Colonic mucosa (tissue), 4 donors: ENCODE measurements around the gene RAMACL. TPM values are rescaled to one million over a fixed set of nuclear protein-coding genes. Genes with fewer than 3 reads are reported as not detected.
A peak's percentile ranks its signal among the peaks of the same experiment; 100 is the strongest.

Experiments
- DNase-seq: peaks from one replicate; pipeline ENCODE4 v3.0.0-alpha.2; 2020
- H3K27ac ChIP-seq: fragments of 200-600 bp; one replicate; pipeline ENCODE4 v1.8.0; 2021
- H3K27me3 ChIP-seq: fragments of 200-600 bp; one replicate; pipeline ENCODE4 v1.8.0; 2021
- H3K36me3 ChIP-seq: fragments of 200-600 bp; one replicate; pipeline ENCODE4 v1.8.0; 2021
- H3K4me1 ChIP-seq: fragments of 200-600 bp; one replicate; pipeline ENCODE4 v1.8.0; 2021; ENCODE audit warnings: mild to moderate bottlenecking
- H3K4me3 ChIP-seq: fragments of 200-600 bp; one replicate; pipeline ENCODE4 v1.8.0; 2021
- H3K9ac ChIP-seq, 2 donors: one replicate each; pipeline ENCODE4 v1.7.0; 2013; ENCODE audit warnings: control low read depth in 2 of 2, low read depth in 2 of 2, low read length in 2 of 2
- H3K9me3 ChIP-seq: fragments of 200-600 bp; one replicate; pipeline ENCODE4 v1.8.0; 2021
- CTCF ChIP-seq: fragments of 200-600 bp; IDR thresholded peaks from one replicate; pipeline ENCODE4 v1.8.0; 2022; ENCODE audit warnings: antibody characterized with exemption, mild to moderate bottlenecking
- intact Hi-C: fragments of 100-400 bp; cut with DNase I; formaldehyde crosslinking; loops from one replicate; pipeline ENCODE4 v1.14.1; 2022
- total RNA-seq, 2 donors: library from RNA; stranded (reverse); fragmentation: NEBNext Ultra II Directional in 1 of 2; extraction: Animal tissue kit (Norgen Biotek cat#: 25700) in 1 of 2; gene quantifications; one replicate each; pipeline ENCODE4 v1.2.1, GENCODE V29; 2021
- donor health status: healthy.
- donor health status: DM: no; HTN: no; CAD: no.
- donor health status: DM: no; HTN: no; CAD: no.

RAMACL gene
- total RNA-seq, 2 donors from 2014 or later: 0.48 to 0.54 TPM

GRCh38 chr6:166604328-166604727, 17.9 kb upstream of the RAMACL start:
- no peaks in the 10 kb centered on the region for H3K27me3 ChIP-seq

DNA sequence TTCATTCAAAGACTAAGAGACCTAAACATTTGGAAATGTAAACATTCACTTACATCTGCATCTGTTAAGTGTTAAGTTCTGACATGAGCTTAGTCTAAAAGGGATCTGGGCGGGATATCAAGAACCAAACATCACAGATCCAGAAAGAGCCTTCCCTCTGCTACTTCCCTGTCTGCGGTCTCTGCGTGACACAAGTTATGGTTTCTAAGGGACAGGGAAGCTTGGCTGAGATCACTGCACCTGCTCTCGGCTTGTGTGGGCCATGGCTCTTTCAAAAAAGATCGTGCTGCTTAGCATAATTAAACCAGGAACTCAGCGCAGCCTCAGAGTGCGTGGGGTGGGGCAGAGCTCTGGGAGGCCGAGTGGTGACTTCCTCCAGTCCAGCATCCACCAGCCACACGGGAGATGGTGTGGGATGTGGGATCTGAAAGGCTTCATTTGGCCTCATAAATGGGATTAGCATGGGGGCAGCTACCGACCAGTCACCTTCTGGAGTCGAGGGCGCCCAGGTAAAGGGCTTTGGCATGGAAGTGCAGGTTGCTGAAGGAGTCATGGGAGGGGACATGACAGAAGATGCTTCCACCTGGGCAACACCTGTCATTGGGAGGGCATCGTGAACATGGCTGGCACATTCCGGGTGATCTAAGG, 16.7 kb upstream of the RAMACL start:
- intact Hi-C loops: no loop called here
- TF ChIP-seq CTCF: no peak
- no peaks in the 10 kb centered on the region for H3K4me1 ChIP-seq
- H3K36me3 ChIP-seq: no peaks in the 10 kb centered on the region
- peak; percentile 12 for DNase-seq
- H3K27me3 ChIP-seq: no peaks in the 10 kb centered on the region
- H3K4me3 ChIP-seq: no peak overlapping the region
- H3K9ac ChIP-seq: no peak overlapping the region
- H3K27ac ChIP-seq: no peak overlapping the region
- no peaks in the 10 kb centered on the region for H3K9me3 ChIP-seq

More at GRCh38 chr6:166604328-166604727, 17.9 kb upstream of the RAMACL start:
- Histone ChIP-seq H3K9ac (no peak overlapping the region), H3K36me3 (no peaks in the 10 kb centered on the region), H3K27ac (no peak overlapping the region), H3K9me3 (no peaks in the 10 kb centered on the region), H3K4me3 (no peak overlapping the region), H3K4me1 (no peaks in the 10 kb centered on the region)
- no peak for DNase-seq
- intact Hi-C loops: no loop called here
- TF ChIP-seq CTCF: no peak

DNA sequence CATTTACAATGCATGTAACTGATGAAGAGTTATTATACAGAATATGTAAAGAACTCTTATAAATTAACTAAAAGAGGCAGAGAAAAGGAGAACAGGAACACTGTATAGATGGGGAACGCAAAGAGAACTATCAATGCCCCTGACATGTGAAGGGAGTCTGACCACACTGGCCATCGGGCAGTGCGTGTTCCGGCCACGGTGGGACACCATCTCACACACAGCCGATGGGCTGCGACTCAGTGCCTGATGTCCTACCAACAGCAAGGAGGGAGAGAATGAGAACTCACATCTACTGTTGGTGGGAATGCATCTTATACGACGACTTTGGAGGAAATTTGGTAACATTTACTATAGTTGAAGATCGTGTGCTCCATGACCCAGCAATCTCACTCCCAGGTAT, 15.5 kb upstream of the RAMACL start:
- no peaks in the 10 kb centered on the region for H3K9me3 ChIP-seq
- H3K9ac ChIP-seq: no peak overlapping the region
- intact Hi-C loops: no loop called here
- H3K4me3 ChIP-seq: no peak overlapping the region
- H3K36me3 ChIP-seq: no peaks in the 10 kb centered on the region
- no peak overlapping the region for H3K27ac ChIP-seq
- H3K4me1 ChIP-seq: no peaks in the 10 kb centered on the region
- peak; percentile 3 for DNase-seq
- H3K27me3 ChIP-seq: no peaks in the 10 kb centered on the region
- TF ChIP-seq CTCF: no peak

- no peak for TF ChIP-seq CTCF
- no peaks in the 10 kb centered on the region for H3K36me3 ChIP-seq
- no peaks in the 10 kb centered on the region for H3K27me3 ChIP-seq
- H3K4me3 ChIP-seq: no peak overlapping the region
- H3K9ac ChIP-seq: no peak overlapping the region
- no peak overlapping the region for H3K27ac ChIP-seq
- no peaks in the 10 kb centered on the region for H3K4me1 ChIP-seq
- intact Hi-C loops: no loop called here
- no peak for DNase-seq
- H3K9me3 ChIP-seq: no peaks in the 10 kb centered on the region
Observed at GRCh38 chr6:166600931-166601330, 14.5 kb upstream of the RAMACL start.

DNA sequence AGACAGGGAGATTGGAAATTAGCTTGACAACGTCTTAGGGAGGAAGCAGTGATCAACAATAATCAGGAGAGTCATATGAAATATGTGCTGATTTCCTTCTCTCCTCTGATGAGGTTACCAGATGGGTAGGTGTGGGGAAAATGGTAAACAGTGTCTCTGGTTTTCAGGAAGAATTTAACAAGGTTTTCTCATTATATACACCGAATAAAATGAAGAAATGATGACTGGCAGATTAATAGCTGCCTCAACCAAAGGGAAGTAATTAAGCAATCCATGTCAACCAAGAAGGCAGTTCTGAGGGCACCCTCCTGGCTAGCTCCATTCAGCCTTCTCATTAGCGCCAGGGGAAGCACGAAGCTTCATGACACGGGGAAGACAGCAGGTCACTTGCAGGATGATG, 12.7 kb upstream of the RAMACL start:
- Histone ChIP-seq H3K27me3 (no peaks in the 10 kb centered on the region), H3K36me3 (no peaks in the 10 kb centered on the region), H3K4me3 (no peak overlapping the region), H3K27ac (peak overlapping the region; percentile 65), H3K9me3 (no peaks in the 10 kb centered on the region), H3K4me1 (no peaks in the 10 kb centered on the region), H3K9ac (no peak overlapping the region)
- intact Hi-C loops: no loop called here
- no peak for TF ChIP-seq CTCF
- DNase-seq: no peak
